HFFc6 (cell line): ENCODE measurements around the gene CHN1. TPM values are rescaled to one million over a fixed set of nuclear protein-coding genes. Genes with fewer than 3 reads are reported as not detected.

Experiments used
- DNase-seq: peaks from one replicate; pipeline ENCODE4 v3.0.0-alpha.2; 2018
- H3K27ac Mint-ChIP-seq: 2 replicates; pipeline ENCODE4 v1.8.0; 2020; ENCODE audit warnings: mild to moderate bottlenecking, mixed read lengths
- H3K27me3 Mint-ChIP-seq: 2 replicates; pipeline ENCODE4 v1.8.0; 2021; ENCODE audit warnings: mild to moderate bottlenecking, moderate library complexity, mixed read lengths; ENCODE audit not compliant: insufficient read depth
- H3K36me3 Mint-ChIP-seq: 2 replicates; pipeline ENCODE4 v1.8.0; 2021; ENCODE audit warnings: low read depth, mixed read lengths
- H3K4me1 Mint-ChIP-seq: 2 replicates; pipeline ENCODE4 v1.8.0; 2020; ENCODE audit warnings: low read depth, mixed read lengths
- H3K4me3 Mint-ChIP-seq: 2 replicates; pipeline ENCODE4 v1.8.0; 2020; ENCODE audit warnings: mild to moderate bottlenecking, moderate library complexity, mixed read lengths
- H3K9me3 Mint-ChIP-seq: 2 replicates; pipeline ENCODE4 v1.8.0; 2020; ENCODE audit warnings: mild to moderate bottlenecking, mixed read lengths
- CTCF ChIP-seq: fragments of 200-600 bp; sonication (generic); IDR thresholded peaks from 2 replicates; pipeline ENCODE4 v1.5.0; 2021; ENCODE audit warnings: antibody characterized with exemption, mild to moderate bottlenecking
- total RNA-seq, 6 experiments: library from RNA; stranded (reverse); fragmentation: NEBNext Ultra II Directional; extraction: Animal tissue kit (Norgen Biotek cat#: 25700); gene quantifications; 2 replicates in 1 of 6; 3 replicates in 5 of 6; pipeline ENCODE4 v1.2.3, GENCODE V29; 2021

Gene CHN1
- total RNA-seq, 6 experiments from 2014 or later = 85.5 to 104 (median 97.2) TPM

GRCh38 chr2:174916270-174916930 lies 88.8 kb downstream of the CHN1 start:
- Mint-ChIP-seq H3K27me3 (no peaks in the 10 kb centered on the region), H3K4me3 (no peak overlapping the region), H3K4me1 (no peaks in the 10 kb centered on the region), H3K27ac (no peak overlapping the region), H3K9me3 (no peaks in the 10 kb centered on the region), H3K36me3 (no peaks in the 10 kb centered on the region)
- no peak for TF ChIP-seq CTCF
- no peak for DNase-seq

- no peak for DNase-seq
- Mint-ChIP-seq H3K4me3 (no peak overlapping the region), H3K36me3 (no peaks in the 10 kb centered on the region), H3K27me3 (no peaks in the 10 kb centered on the region), H3K27ac (no peak overlapping the region), H3K4me1 (no peaks in the 10 kb centered on the region), H3K9me3 (no peaks in the 10 kb centered on the region)
- no peak for TF ChIP-seq CTCF
Measured at GRCh38 chr2:174914853-174915760, 90.1 kb downstream of the CHN1 start.

GRCh38 chr2:174908284-174908683 lies 96.9 kb downstream of the CHN1 start:
- Mint-ChIP-seq H3K9me3 (no peaks in the 10 kb centered on the region), H3K27me3 (no peaks in the 10 kb centered on the region), H3K4me1 (peaks cover under 1% of the 10 kb centered on the region), H3K27ac (no peak overlapping the region), H3K4me3 (no peak overlapping the region), H3K36me3 (no peaks in the 10 kb centered on the region)
- TF ChIP-seq CTCF = no peak
- no peak for DNase-seq

DNA sequence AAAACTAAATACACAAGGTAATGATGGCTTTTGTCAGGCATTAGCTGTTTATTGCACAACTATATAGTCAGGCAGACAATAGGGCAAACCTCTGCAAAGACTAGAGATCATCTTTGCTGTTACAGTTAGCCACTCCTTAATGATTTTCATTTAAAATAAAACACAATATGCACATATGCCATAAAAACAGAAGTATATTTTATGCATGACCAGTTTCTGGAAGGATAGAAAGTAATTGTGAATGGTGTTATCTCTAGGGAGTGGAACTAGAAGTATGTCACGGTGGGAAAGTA lies 102.0 kb downstream of the CHN1 start:
- Mint-ChIP-seq H3K36me3 (no peaks in the 10 kb centered on the region), H3K9me3 (no peaks in the 10 kb centered on the region), H3K27ac (peak overlapping the region; percentile 38; the same call in 1 of the 2 replicates), H3K4me3 (no peak overlapping the region), H3K27me3 (no peaks in the 10 kb centered on the region), H3K4me1 (peaks cover 25% of the 10 kb centered on the region)
- no peak for DNase-seq
- TF ChIP-seq CTCF = no peak

DNA sequence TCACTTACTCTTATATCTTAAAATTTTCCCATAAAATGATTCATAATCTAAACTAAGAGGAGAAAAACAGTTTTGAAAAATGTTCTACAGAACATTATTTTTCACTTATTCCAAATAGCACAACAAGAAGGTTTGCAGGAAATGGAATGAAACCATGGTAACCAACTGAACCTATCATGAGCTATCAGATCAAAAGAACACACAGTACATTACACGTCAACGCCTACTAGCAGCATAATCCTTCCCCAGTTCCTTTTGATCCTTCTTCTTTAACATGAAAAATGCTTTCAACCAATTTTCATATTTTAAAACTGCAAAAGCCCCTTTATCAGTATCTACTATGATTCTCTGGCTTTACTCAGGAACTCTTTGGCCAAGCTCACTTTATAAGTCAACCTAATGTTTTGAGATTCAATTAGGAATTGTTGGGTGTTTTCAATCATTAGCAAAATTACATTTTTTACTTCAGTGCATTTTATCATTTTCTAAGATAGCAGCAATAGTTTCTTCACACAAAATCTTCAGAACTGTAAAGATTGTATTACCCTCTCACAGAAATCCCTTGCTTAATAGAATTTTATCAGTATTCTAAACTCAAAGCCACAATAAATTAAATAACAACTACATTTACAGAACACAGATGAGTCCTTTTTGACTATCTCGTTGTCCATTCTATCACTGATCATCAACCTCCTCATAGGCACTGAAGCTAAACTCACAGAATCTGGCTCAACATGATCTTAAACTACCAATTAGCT lies 102.5 kb downstream of the CHN1 start:
- TF ChIP-seq CTCF = no peak
- H3K4me1 Mint-ChIP-seq = peaks cover 25% of the 10 kb centered on the region
- no peaks in the 10 kb centered on the region for H3K9me3 Mint-ChIP-seq
- H3K36me3 Mint-ChIP-seq = no peaks in the 10 kb centered on the region
- peak overlapping the region; percentile 38; the same call in 1 of the 2 replicates for H3K27ac Mint-ChIP-seq
- no peaks in the 10 kb centered on the region for H3K27me3 Mint-ChIP-seq
- no peak overlapping the region for H3K4me3 Mint-ChIP-seq
- DNase-seq = no peak
